Measurements from ENCODE around the gene P4HB. TPM values are rescaled to one million over a fixed set of nuclear protein-coding genes. Genes with fewer than 3 reads are reported as not detected.

The P4HB gene
- total RNA-seq, 4 donors from 2014 or later, result 548 to 1,124 (median 681) TPM

- intact Hi-C loops (cut with DNase I), result no loop called here
- H3K36me3 ChIP-seq, result peaks cover 17 to 25% of the 10 kb centered on the region in 2 donors
Measured at GRCh38 chr17:81860756-81861568, 627 bp upstream of the P4HB start.

DNA sequence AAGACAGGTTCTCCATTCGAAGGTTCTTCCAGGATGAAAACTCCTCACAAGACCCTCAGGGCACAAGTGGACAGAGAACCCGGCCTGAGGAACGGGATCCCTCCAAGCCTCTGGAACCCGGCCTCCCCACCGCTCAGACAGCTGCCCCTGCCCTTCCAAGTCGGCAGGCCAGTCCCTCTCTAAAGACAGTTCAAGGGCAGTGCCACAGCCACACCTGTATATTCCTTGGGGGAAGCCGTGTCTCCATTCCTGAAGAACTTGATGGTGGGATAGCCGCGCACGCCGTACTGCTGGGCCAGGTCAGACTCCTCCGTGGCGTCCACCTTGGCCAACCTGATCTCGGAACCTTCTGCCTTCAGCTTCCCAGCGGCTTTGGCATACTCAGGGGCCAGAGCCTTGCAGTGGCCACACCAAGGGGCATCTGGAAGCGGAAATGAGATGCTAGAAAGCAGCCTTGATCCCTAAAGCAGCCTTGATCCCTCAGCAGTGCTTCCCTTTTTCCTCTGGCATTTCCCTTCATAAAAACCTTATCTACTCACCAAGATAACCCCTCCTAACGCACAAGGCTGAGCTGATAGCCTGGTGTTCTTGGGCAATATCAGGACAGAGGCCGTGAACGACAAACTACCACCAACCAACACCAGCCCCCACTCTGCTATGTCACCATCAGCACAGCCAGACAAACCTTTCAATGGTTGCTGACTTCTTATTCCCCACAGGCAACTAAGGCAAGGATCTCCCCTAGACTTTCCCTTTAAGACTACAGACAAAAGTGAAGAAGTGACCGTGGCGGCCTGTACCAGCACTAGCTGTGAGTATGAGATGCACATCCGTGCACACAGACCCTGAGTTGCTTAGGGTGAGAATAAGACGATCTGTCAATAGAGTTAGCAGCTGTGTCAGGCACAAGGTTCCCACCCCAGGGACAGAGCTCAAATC, 1.1 kb downstream of the P4HB start:
- intact Hi-C loops (cut with DNase I), result loop anchor here (2.0 to 5.0 kb wide), 2 partner anchors 26 to 147 kb away; partner anchors contain the start of genes MCRIP1 and SLC25A10
- DNase-seq, result no peak

More at GRCh38 chr17:81860756-81861568, 627 bp upstream of the P4HB start:
- peak overlapping the region; percentile 81 to 89 (median 83) for H3K27ac ChIP-seq
- H3K4me1 ChIP-seq, result peaks cover 20 to 36% of the 10 kb centered on the region in 2 donors
- H3K9me3 ChIP-seq, result no peaks in the 10 kb centered on the region
- 3 to 4% methylated on average over 5 to 8 of the region's 74 CpGs for WGBS, 2 donors
- H3K4me3 ChIP-seq (replicated peaks in 1 of 3), result peak overlapping the region; percentile 35 to 66 (median 62)
- peak; percentile 64 to 98 for TF ChIP-seq POLR2A (IDR thresholded peaks at IDR 0.05)
- peak in 2 of 6 experiments; percentile 6 to 12 for TF ChIP-seq CTCF (IDR thresholded peaks at IDR 0.05)
- no peaks in the 10 kb centered on the region for H3K27me3 ChIP-seq
- DNase-seq, result peak; percentile 98 to 99

DNA sequence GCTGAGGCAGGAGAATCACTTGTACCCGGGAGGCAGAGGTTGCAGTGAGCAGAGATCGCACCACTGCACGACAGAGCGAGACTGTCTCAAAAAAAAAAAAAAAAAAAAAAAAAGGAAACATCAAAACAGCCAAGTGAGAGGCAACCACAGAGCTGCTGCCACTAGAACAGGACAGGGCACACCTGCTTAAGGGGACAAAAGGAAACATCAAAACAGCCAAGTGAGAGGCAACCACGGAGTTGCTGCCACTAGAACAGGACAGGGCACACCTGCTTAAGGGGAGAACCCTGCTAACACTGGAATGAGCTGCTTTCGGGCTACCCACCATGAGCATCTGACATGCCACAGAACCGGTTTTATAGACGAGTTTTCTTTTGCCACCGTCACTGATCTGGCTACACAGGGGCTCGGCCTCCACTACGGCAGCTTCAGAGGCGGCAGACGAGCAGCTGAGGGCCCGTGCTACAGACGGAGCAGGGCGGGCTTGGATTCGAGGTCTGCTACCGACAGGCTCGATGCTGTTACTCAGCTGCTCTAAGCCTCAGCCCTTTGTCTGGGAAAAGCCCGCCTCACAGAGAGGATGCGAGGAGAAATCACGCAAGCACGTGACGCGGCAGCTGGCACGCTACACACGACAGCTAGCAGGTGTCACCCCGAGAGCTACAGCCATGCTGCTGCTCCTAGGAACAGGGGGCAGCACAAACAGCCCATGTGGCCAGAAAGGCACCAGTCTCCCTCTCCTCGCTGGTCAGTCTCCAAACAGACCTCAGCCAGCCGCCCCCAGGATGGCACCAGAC, 2.0 kb downstream of the P4HB start:
- WGBS, 2 donors, result 90% methylated on average over 12 to 25 of the region's 30 CpGs
- H3K36me3 ChIP-seq, result peaks cover 37 to 41% of the 10 kb centered on the region in 2 donors
- no peak for DNase-seq
- no peak overlapping the region for H3K4me3 ChIP-seq (replicated peaks in 1 of 3)
- no peaks in the 10 kb centered on the region for H3K9me3 ChIP-seq
- intact Hi-C loops (cut with DNase I), result loop anchor here (2.0 to 5.0 kb wide), 2 partner anchors 26 to 146 kb away; partner anchors contain the start of genes MCRIP1 and SLC25A10
- TF ChIP-seq POLR2A (IDR thresholded peaks at IDR 0.05), result no peak
- no peak for TF ChIP-seq CTCF (IDR thresholded peaks at IDR 0.05)
- H3K27ac ChIP-seq, result no peak overlapping the region
- no peaks in the 10 kb centered on the region for H3K27me3 ChIP-seq
- H3K4me1 ChIP-seq, result peaks cover 20 to 34% of the 10 kb centered on the region in 2 donors

More for the DNA sequence above, 1.1 kb downstream of the P4HB start:
- H3K36me3 ChIP-seq, result peaks cover 30 to 35% of the 10 kb centered on the region in 2 donors
- TF ChIP-seq CTCF (IDR thresholded peaks at IDR 0.05), result no peak
- H3K9me3 ChIP-seq, result no peaks in the 10 kb centered on the region
- peak overlapping the region; percentile 78 to 99 (median 85) for H3K4me3 ChIP-seq (replicated peaks in 1 of 3)
- H3K27me3 ChIP-seq, result no peaks in the 10 kb centered on the region
- H3K27ac ChIP-seq, result peak overlapping the region in 2 of 3 donors; percentile 74 to 87
- WGBS, 2 donors, result 53 to 59% methylated on average over 21 to 22 of the region's 23 CpGs
- H3K4me1 ChIP-seq, result peaks cover 20 to 34% of the 10 kb centered on the region in 2 donors

DNA sequence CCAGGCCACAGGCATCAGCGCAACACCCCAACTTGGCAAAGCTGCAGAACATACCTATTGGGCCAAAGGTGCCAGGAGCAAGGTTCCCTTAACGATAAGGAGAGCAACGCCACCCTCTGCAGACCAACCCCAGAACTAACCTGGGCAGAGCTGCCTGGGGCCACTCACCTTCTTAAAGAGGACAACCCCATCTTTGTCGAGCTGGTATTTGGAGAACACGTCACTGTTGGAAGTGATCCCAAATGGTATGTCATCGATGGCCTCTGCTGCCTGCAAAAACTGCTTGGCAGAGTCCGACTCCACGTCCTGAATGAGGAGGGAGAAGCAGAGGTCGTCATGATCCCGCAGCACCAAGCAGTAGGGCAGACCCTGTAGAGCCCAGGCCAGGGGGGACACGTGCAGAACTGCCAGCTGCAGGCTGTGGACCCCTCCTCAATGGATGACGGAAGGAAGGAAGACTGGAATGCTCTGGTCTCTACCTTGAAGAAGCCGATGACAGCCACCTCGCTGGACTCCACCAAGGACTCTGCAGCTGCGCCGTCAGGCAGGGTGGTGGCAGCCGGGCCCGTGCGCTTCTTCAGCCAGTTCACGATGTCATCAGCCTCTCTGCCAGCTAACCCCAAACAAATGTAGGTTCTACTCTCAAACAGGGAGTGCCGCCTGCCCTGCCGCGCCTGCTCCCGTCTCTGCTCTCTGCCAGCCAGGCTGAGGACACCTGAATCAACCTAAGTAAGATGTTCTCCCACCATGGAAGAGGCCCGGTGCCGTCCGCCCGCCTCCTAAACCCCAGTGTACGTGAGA, 5.2 kb downstream of the P4HB start:
- Histone ChIP-seq H3K9me3 (no peaks in the 10 kb centered on the region), H3K27ac (no peak overlapping the region), H3K4me3 (replicated peaks in 1 of 3) (no peak overlapping the region), H3K4me1 (peaks cover 13 to 18% of the 10 kb centered on the region in 2 donors), H3K36me3 (peaks cover 58 to 61% of the 10 kb centered on the region in 2 donors), H3K27me3 (no peaks in the 10 kb centered on the region)
- no peak for DNase-seq
- 85 to 86% methylated on average over 20 to 27 of the region's 29 CpGs for WGBS, 2 donors
- TF ChIP-seq CTCF (IDR thresholded peaks at IDR 0.05) (no peak), POLR2A (IDR thresholded peaks at IDR 0.05) (no peak)
- intact Hi-C loops (cut with DNase I), result loop anchor here (5.0 kb wide), 1 partner anchor 143 kb away; the partner anchor contains the start of gene SLC25A10
